AG04449 (cell line): ENCODE results near the gene ERG28.

Experiments
- CTCF ChIA-PET: fragments of 350-600 bp; formaldehyde crosslinking; extraction: SDS; loops from one replicate; lab custom pipeline; 2021; ENCODE audit warnings: antibody characterized with exemption; lab: Yijun Ruan, JAX
- POLR2A ChIA-PET: fragments of 400-600, 350-600 bp; formaldehyde crosslinking; extraction: SDS; loops from one replicate; lab custom pipeline; 2020; ENCODE audit warnings: antibody characterized with exemption, inconsistent platforms; lab: Yijun Ruan, JAX
- DNase-seq: peaks from one replicate; pipeline ENCODE4 v3.0.0-alpha.2; 2010; ENCODE audit warnings: low read depth, low spot score
- H3K4me3 ChIP-seq: 2 replicates; pipeline ENCODE4 v1.5.1; 2011; ENCODE audit warnings: low read depth, mild to moderate bottlenecking, control low read depth, low read length
- CTCF ChIP-seq: IDR thresholded peaks from one replicate; pipeline ENCODE4 v1.5.1; 2011; ENCODE audit warnings: mild to moderate bottlenecking, moderate library complexity, low read length, control low read depth, inconsistent platforms; ENCODE audit not compliant: insufficient read depth; ENCODE audit errors: missing control alignments

Gene ERG28

GRCh38 chr14:75689012-75689411, 28.3 kb upstream of the ERG28 start:
- no peak overlapping the region for H3K4me3 ChIP-seq
- ChIA-PET CTCF (interaction anchor here (1.0 to 5.3 kb wide), 3 partner anchors 21 to 294 kb away, joined by 4 to 33 read pairs (median 6); no protein-coding TSS in a partner anchor), POLR2A (no interaction called here)
- no peak for TF ChIP-seq CTCF
- DNase-seq: no peak

DNA sequence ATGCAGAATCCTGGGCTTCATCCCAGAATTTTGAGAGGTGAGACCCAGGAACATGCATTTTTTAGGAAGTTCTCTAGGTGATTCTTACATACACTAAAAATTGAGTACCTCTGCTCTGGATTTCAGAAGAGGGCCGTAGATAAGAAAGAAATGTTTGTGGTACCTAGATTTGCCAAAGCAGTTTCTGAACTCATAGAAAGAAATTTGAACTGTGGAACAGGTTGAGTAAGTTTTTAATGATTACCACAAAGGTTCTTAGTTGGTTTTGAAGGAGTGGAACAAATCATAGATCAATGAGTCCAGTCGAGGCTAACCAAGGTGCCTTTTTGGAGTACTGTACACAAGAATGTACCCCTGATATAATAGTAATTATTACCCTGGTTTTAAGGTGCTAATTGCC, 25.2 kb upstream of the ERG28 start:
- DNase-seq: no peak
- TF ChIP-seq CTCF: no peak
- ChIA-PET POLR2A (no interaction called here), CTCF (interaction anchor here (2.2 to 5.3 kb wide), 2 partner anchors 24 to 32 kb away, joined by 8 to 33 read pairs; no protein-coding TSS in a partner anchor)
- H3K4me3 ChIP-seq: no peak overlapping the region

GRCh38 chr14:75675265-75675960, 14.7 kb upstream of the ERG28 start:
- no peak for TF ChIP-seq CTCF
- DNase-seq: no peak
- CTCF ChIA-PET: interaction anchor here (0.8 to 1.2 kb wide), 3 partner anchors 9 to 34 kb away, joined by 3 to 4 read pairs (median 4); no protein-coding TSS in a partner anchor
- POLR2A ChIA-PET: no interaction called here
- no peak overlapping the region for H3K4me3 ChIP-seq

DNA sequence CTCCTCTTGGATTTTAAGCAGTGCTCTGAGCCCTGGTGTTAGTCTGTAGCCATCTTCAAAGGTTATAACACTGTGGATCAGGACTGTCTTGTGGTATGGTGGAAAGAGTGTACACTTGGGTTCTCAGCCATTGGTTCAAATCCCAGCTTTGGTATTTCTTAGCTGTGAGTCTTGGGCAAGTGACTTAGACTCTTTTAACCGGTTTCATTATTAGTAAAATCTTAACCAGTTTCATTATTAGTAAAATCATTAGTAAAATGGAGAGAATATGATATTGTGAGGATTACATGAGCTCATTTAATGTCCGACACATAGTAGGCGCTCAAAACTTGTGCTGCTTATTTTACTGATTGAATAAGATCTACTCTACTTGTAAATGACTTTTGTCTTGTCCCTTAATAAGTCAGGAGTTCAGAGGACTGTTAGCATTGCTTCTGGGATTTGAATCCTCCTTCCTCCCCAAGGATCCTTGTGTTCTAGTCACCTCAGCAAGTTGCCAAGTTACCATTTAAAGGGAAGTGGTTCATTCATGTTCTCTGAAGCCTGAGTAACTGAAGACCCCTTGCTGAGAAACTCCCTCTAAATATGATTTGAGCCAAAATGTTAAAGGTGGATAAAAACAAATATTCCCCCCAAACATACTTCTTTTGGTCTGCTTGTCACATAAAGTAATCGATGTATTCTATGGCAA, 12.8 kb upstream of the ERG28 start:
- H3K4me3 ChIP-seq: no peak overlapping the region
- CTCF ChIA-PET: interaction anchor here (0.8 to 2.1 kb wide), 2 partner anchors 19 to 36 kb away, joined by 3 to 7 read pairs; no protein-coding TSS in a partner anchor
- no peak for TF ChIP-seq CTCF
- POLR2A ChIA-PET: no interaction called here
- DNase-seq: no peak

- H3K4me3 ChIP-seq: no peak overlapping the region
- ChIA-PET POLR2A (no interaction called here), CTCF (interaction anchor here (0.8 to 2.1 kb wide), 2 partner anchors 18 to 37 kb away, joined by 3 to 7 read pairs; no protein-coding TSS in a partner anchor)
- no peak for TF ChIP-seq CTCF
- no peak for DNase-seq
These were observed 12.0 kb upstream of the ERG28 start for GRCh38 chr14:75672605-75673192.

GRCh38 chr14:75667099-75667765, 6.6 kb upstream of the ERG28 start:
- POLR2A ChIA-PET: no interaction called here
- no peak for TF ChIP-seq CTCF
- no peak for DNase-seq
- CTCF ChIA-PET: interaction anchor here (1.3 to 2.1 kb wide), 4 partner anchors 10 to 90 kb away, joined by 6 to 10 read pairs (median 8); no protein-coding TSS in a partner anchor
- H3K4me3 ChIP-seq: no peak overlapping the region
